Colonic mucosa (tissue), 4 donors: ENCODE measurements around the gene FOXK2. TPM values are rescaled to one million over a fixed set of nuclear protein-coding genes. Genes with fewer than 3 reads are reported as not detected.
A peak's percentile ranks its signal among the peaks of the same experiment; 100 is the strongest.

ENCODE experiments used
- DNase-seq: peaks from one replicate; pipeline ENCODE4 v3.0.0-alpha.2; 2020
- H3K27ac ChIP-seq: fragments of 200-600 bp; one replicate; pipeline ENCODE4 v1.8.0; 2021
- H3K27me3 ChIP-seq: fragments of 200-600 bp; one replicate; pipeline ENCODE4 v1.8.0; 2021
- H3K36me3 ChIP-seq: fragments of 200-600 bp; one replicate; pipeline ENCODE4 v1.8.0; 2021
- H3K4me1 ChIP-seq: fragments of 200-600 bp; one replicate; pipeline ENCODE4 v1.8.0; 2021; ENCODE audit warnings: mild to moderate bottlenecking
- H3K4me3 ChIP-seq: fragments of 200-600 bp; one replicate; pipeline ENCODE4 v1.8.0; 2021
- H3K9ac ChIP-seq, 2 donors: one replicate each; pipeline ENCODE4 v1.7.0; 2013; ENCODE audit warnings: control low read depth in 2 of 2, low read depth in 2 of 2, low read length in 2 of 2
- H3K9me3 ChIP-seq: fragments of 200-600 bp; one replicate; pipeline ENCODE4 v1.8.0; 2021
- CTCF ChIP-seq: fragments of 200-600 bp; IDR thresholded peaks from one replicate; pipeline ENCODE4 v1.8.0; 2022; ENCODE audit warnings: antibody characterized with exemption, mild to moderate bottlenecking
- intact Hi-C: fragments of 100-400 bp; cut with DNase I; formaldehyde crosslinking; loops from one replicate; pipeline ENCODE4 v1.14.1; 2022
- total RNA-seq, 2 donors: library from RNA; stranded (reverse); fragmentation: NEBNext Ultra II Directional in 1 of 2; extraction: Animal tissue kit (Norgen Biotek cat#: 25700) in 1 of 2; gene quantifications; one replicate each; pipeline ENCODE4 v1.2.1, GENCODE V29; 2021
- donor health status: healthy.
- donor health status: DM: no; HTN: no; CAD: no.
- donor health status: DM: no; HTN: no; CAD: no.

Gene FOXK2
- total RNA-seq, 2 donors from 2014 or later, result 34.8 to 44.5 TPM

- TF ChIP-seq CTCF, result no peak
- H3K4me3 ChIP-seq, result no peak overlapping the region
- DNase-seq, result no peak
- no peaks in the 10 kb centered on the region for H3K4me1 ChIP-seq
- H3K9me3 ChIP-seq, result no peaks in the 10 kb centered on the region
- intact Hi-C loops, result no loop called here
- H3K36me3 ChIP-seq, result no peaks in the 10 kb centered on the region
- peak overlapping the region; percentile 20 to 81 for H3K9ac ChIP-seq
- H3K27ac ChIP-seq, result peak overlapping the region; percentile 80
- no peaks in the 10 kb centered on the region for H3K27me3 ChIP-seq
These were observed 134.4 kb downstream of the FOXK2 start for GRCh38 chr17:82653651-82654528.

Other genes with a start within 250 kb of the FOXK2 start
- gene CSNK1D, start 246.0 kb upstream of the FOXK2 start, total RNA-seq, result 100 to 1,000 TPM; 136 to 138 TPM
- gene CD7, start 202.1 kb upstream of the FOXK2 start, total RNA-seq, result 1 to 10 TPM; 4.2 to 5.0 TPM
- gene SECTM1, start 186.0 kb upstream of the FOXK2 start, total RNA-seq, result 10 to 100 TPM; 29.1 to 76.3 TPM
- gene TEX19, start 160.5 kb upstream of the FOXK2 start, total RNA-seq, result not detected
- not detected for gene UTS2R, start 148.0 kb upstream of the FOXK2 start, total RNA-seq
- gene HEXD, start 101.4 kb upstream of the FOXK2 start, total RNA-seq, result 10 to 100 TPM; 26.3 to 31.4 TPM
- 10 to 100 TPM; 23.3 to 40.8 TPM for gene OGFOD3, start 101.1 kb upstream of the FOXK2 start, total RNA-seq
- gene CYBC1, start 69.0 kb upstream of the FOXK2 start, total RNA-seq, result 10 to 100 TPM; 58.4 to 79.0 TPM
- gene NARF, start 61.0 kb upstream of the FOXK2 start, total RNA-seq, result 10 to 100 TPM; 68.7 to 75.5 TPM
- 100 to 1,000 TPM in 1 of 2 donors, 10 to 100 TPM in 1; 58.8 to 119 TPM for gene WDR45B, start 128.7 kb downstream of the FOXK2 start, total RNA-seq
- gene RAB40B, start 179.0 kb downstream of the FOXK2 start, total RNA-seq, result 10 to 100 TPM; 34.7 to 35.8 TPM
- 10 to 100 TPM; 34.4 to 52.5 TPM for gene FN3KRP, start 197.0 kb downstream of the FOXK2 start, total RNA-seq
- gene FN3K, start 215.9 kb downstream of the FOXK2 start, total RNA-seq, result 10 to 100 TPM; 46.9 to 69.5 TPM
- gene TBCD, start 232.3 kb downstream of the FOXK2 start, total RNA-seq, result 100 to 1,000 TPM in 1 of 2 donors, 10 to 100 TPM in 1; 49.2 to 101 TPM